Suprapubic skin (tissue), 3 donors: ENCODE results near the gene SF3B5.

Source experiments
- CTCF ChIP-seq, 2 donors: fragments of 200-600 bp in 1 of 2; fragments of 450-650 bp in 1 of 2; sonication (generic) in 1 of 2; IDR thresholded peaks; one replicate each; pipeline ENCODE4 v1.5.1; 2016 to 2019; ENCODE audit warnings: antibody characterized with exemption in 2 of 2, mild to moderate bottlenecking in 1 of 2, moderate library complexity in 1 of 2
- POLR2AphosphoS5 ChIP-seq, 3 donors: sonication (generic); formaldehyde crosslinking; IDR thresholded peaks; one replicate each; pipeline ENCODE4 v1.6.1; 2017; ENCODE audit warnings: antibody characterized with exemption in 3 of 3

DNA sequence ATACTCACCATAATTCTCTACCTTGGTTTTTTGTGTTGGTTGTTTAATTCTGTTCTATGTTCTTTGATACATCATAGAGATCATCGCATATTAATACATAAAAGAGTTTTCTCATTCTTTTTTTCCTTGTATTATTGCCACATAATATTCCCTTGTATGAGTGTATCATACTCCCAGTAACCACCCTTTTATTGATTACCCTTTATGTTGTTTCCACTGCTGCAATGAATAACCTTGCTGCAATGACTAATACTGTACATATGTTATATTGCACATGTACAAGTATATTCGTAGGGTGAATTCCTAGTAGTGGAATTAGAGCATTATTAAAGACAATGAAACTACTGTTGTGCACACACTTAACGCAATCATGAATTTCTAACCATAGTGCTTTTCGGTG is 9.1 kb upstream of the SF3B5 start:
- TF ChIP-seq CTCF (IDR thresholded peaks at IDR 0.05) (no peak), POLR2AphosphoS5 (IDR thresholded peaks at IDR 0.05) (no peak)
